Stimulated activated CD4-positive, alpha-beta T cell treated with anti-CD3 and anti-CD28 coated beads, Interleukin-1b, Interleukin-23, amount 100 ng/mL, for 4 hours (primary cell): ENCODE measurements around the gene SHB.

Experiments used
- DNase-seq, 2 donors: peaks; one replicate each; pipeline ENCODE4 v3.0.0-alpha.2; 2020; ENCODE audit warnings: low read depth in 2 of 2

SHB gene

GRCh38 chr9:38068701-38069628 lies at the start of gene SHB:
Gene SHB, minus strand, starts transcription at chr9:38069227. Its CDS starts 582 bp downstream, at chr9:38068645.
- DNase-seq = peak; percentile 80 to 88

DNA sequence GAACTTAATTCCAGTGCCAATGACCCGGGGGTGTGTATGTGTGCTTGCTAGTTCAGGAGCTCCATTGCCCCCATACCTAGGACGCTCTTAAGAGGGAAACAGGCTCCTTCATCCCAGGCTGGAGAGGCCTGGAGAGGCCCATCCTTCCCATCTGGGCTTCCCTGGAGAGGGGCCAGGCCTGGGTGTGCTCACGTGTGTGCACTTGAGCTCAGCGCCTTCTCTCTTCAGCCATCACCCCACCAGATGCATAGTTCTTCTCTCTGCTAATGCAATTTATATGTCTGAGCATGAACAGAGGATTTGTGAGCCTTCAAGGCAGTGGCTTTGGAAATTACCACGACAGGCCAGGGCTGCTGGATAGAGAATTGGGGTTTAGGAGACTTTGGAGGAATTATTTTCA lies 48.6 kb upstream of the SHB start:
- DNase-seq = no peak

- no peak for DNase-seq
Measured at GRCh38 chr9:38114905-38115304, 45.9 kb upstream of the SHB start.

DNA sequence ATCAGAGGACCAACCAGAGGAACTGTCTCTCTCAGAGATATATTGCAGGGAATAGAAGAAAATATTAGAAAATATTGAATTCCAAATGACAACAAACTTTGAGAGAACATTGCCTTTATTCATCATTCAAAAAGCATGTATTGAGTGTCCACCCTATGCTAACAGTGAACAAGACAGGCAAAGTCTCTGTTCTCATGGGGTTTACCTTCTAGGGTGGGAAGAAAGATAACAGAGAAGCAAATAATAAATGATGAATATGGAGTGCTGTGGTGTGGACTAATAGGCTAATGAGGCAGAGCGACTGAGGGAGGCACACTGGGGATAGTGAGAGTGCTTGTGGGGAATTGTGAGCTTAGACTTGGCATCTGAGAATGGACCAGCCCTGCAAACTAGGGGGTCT lies 43.4 kb upstream of the SHB start:
- no peak for DNase-seq

DNA sequence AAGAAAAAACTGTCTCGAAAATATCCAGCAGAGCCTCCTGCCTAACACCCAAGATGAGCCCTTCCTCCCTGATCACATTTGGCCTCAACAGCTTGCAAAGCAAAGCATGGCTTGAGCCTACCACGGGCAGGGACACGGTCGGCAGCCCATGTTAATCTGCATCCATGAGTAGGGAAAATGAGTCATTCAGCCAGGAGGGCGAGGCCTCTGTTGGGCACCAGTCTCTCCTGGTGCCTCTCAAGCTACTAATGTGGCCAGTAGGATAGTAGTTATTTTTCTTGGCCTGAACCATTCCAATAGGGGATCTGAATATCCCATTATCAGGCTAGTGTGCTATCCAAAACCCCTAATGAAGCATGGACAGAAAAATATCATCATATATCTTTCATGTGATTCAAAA lies 43.0 kb upstream of the SHB start:
- DNase-seq = no peak

GRCh38 chr9:38110476-38110875 lies 41.4 kb upstream of the SHB start:
- DNase-seq = no peak

DNA sequence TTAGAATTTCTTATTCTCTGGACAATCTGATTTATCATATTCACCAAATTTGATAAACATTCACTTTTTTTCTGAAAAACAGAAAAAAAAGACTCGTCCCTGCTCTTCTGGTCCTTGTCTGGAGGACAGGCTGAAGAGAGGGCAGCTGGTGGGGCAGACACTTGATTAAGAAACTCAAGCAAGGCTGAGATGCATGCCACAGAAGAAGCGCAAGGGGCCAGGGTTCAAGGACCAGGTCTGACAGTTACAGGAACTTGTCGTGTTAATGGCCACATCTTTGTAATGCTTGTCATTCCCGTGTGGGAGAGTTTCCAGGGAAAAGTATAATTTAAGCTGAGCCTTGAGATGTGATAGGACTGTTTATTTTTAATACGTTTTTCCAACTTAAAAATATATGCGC lies 40.6 kb upstream of the SHB start:
- DNase-seq = no peak

GRCh38 chr9:38108326-38108725 lies 39.3 kb upstream of the SHB start:
- no peak for DNase-seq

GRCh38 chr9:38107811-38108304 lies 38.8 kb upstream of the SHB start:
- no peak for DNase-seq

DNA sequence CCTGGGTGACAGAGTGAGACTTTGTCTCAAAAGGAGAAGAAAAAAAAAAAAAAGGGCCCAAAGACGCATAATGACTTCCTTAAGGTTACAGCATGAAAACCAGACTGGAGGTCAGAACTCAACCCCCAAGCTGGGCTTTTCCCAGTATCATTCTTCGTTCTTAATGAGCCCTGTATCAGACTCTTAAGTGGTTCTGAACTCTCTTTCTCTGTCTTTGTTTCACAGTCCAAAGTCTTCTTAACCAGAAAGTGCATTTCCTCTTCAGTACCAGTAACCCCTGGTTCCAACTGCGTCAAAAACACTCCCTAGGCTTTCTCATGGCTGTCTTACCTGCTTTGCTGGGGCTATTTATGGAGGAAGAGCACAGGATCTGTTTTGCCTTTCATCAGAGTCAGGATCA lies 38.4 kb upstream of the SHB start:
- no peak for DNase-seq

- no peak for DNase-seq
Measured at GRCh38 chr9:38106488-38106887, 37.5 kb upstream of the SHB start.

- no peak for DNase-seq
Measured at GRCh38 chr9:38103340-38103739, 34.3 kb upstream of the SHB start.

- DNase-seq = no peak
Measured at GRCh38 chr9:38101423-38101822, 32.4 kb upstream of the SHB start.

GRCh38 chr9:38096238-38096805 lies 27.3 kb upstream of the SHB start:
- no peak for DNase-seq

DNA sequence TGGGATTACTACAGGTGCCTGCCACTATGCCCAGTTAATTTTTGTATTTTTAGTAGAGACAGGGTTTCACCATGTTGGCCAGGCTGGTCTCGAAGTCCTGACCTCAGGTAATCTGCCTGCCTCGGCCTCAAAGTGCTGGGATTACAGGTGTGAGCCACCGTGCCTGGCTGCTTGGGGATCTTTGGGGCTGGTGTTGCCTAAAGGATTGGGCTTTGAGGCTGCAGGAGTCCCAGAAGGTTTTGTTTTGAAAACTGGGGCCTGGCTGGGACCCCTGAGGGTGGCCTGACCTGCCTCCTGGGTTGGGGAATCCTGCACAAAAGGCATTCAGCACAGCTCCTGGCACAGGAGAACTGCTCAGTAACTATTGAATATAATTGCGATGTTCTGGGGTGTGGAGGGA lies 25.1 kb upstream of the SHB start:
- no peak for DNase-seq

GRCh38 chr9:38092656-38093055 lies 23.6 kb upstream of the SHB start:
- DNase-seq = no peak

- no peak for DNase-seq
Measured at GRCh38 chr9:38092200-38092524, 23.1 kb upstream of the SHB start.

DNA sequence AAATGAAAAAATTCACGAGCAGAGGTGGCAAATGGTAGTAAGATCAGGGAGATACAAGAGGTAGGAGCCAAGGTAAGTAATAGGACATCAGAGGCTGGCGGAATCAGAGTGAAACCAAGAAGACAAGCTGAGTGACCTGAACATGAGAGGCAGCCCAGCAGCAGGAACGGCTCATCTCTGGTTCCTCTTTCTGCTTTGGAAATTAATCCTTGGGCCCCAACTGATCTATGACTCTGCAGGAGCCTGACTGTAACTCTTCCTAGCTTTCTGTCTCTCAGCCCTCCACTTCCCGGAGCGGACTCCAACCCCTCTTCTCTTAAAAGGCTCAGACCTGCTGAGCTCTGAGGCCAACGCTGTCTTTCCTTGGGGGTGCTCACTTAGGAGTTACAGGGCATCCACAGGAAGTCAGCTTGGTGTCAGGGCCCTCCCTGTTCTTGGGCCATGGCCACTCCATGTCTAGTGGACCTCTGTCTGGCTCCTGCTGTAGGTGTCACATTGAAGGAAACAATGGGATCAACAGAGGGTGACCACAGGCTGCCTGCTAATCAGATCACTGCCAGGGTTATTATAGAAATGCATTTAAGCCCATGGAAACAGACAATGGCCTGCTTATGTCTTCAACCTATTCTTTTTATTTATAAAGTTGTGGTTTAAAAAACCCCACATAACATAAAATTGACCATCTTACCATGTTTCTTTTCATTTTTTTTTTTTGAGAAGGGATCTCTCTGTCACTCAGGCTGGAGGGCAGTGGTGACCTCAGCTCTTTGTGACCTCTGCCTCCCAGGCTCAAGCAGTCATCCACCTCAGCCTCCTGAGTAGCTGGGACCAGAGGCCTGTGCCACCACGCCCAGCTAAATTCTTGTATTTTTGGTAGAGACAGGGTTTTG lies 22.5 kb upstream of the SHB start:
- DNase-seq = no peak

GRCh38 chr9:38090170-38090569 lies 21.1 kb upstream of the SHB start:
- no peak for DNase-seq

GRCh38 chr9:38089387-38090165 lies 20.5 kb upstream of the SHB start:
- DNase-seq = no peak
